NCI-H82 (cell line): ENCODE data around the gene CELF2.
"Not testable (repeated sequence)": the region's sequence is repeated elsewhere in the genome, so short reads cannot be mapped to it uniquely, and the experiment has no call there.

Experiments
- DNase-seq: peaks from one replicate; lab custom pipeline; 2025; lab: John Stamatoyannopoulos, UW

Gene CELF2

DNA sequence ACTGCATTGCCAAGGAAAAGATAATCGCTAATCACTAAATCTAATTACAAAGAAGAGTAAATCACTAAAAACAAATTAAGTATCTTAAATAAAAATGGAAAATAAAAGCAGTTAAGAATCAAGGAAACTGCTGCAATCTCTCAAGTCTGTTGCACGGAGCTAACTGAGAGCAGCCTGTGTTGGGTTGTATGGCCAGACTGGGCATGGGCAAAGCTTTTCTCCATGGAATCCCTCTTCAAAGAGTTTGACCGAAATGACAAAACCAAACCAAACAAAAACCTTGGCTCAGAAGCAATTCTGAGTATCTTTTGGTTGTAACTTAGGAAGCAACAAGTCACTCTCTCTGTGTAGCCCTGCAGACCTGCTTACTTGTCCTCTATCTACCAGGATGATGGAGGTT, 78.8 kb downstream of the CELF2 start:
- DNase-seq = no peak

- no peak for DNase-seq
Observed at GRCh38 chr10:11097686-11098085, 80.0 kb downstream of the CELF2 start.

- no peak for DNase-seq
Observed at GRCh38 chr10:11098666-11099065, 81.0 kb downstream of the CELF2 start.

GRCh38 chr10:11104772-11105675, 87.4 kb downstream of the CELF2 start:
- DNase-seq = no peak

DNA sequence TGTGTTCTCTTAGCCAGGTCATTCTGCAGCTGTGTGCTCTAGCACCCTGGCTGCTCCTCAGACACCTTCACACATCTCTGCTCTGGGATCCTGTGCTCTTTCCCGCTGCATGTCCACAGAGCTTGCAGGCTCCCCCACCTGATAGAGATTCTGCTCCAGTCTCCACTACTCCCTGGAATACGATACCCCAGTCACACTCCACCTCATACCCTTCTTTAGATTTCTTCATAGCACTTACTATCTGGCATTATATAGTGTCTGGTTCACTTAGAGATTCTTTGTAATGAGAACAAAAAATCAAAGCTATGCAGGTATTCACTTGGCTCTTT, 88.0 kb downstream of the CELF2 start:
- no peak for DNase-seq

DNA sequence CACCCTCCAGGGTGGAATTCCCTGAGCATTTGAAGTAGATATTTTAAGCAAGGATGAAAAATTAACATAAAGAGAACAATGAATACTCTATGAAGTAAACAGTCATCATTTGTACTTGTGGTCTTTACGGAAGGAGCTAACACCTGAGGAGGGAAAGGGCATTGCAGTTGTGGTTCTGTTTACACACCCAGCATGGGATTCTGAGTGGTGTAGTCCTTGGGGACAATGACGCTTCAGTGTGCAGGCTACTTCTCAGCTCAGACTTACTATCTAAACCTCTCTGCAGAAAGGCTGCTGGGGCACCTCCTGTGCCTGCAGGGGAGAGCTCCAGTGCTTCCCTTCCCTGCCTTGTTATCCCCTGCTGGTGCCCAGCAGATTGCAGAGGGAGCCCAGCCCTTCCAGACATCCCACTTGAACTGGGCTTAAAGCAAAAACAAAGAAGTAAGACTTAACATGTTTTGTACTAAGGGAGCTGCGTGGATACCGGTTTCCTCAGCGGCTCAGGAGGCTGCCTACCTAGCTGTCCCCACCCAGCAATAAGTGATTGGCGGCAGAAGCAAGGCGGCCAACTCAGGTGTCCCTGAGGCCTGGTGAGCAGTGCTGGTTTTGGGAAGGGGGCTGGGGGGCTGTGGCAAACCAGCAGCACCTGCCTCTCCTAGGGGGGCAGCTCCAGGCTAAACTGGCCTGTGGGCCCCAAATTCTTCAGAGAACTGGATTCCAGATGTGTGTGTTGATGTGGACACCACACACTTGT, 89.1 kb downstream of the CELF2 start:
- DNase-seq = no peak

GRCh38 chr10:11107948-11108347, 90.3 kb downstream of the CELF2 start:
- no peak for DNase-seq

- DNase-seq = no peak
Observed at GRCh38 chr10:11108356-11108755, 90.7 kb downstream of the CELF2 start.

GRCh38 chr10:11109590-11109989, 91.9 kb downstream of the CELF2 start:
- DNase-seq = no peak

GRCh38 chr10:11110539-11110938, 92.9 kb downstream of the CELF2 start:
- DNase-seq = no peak

DNA sequence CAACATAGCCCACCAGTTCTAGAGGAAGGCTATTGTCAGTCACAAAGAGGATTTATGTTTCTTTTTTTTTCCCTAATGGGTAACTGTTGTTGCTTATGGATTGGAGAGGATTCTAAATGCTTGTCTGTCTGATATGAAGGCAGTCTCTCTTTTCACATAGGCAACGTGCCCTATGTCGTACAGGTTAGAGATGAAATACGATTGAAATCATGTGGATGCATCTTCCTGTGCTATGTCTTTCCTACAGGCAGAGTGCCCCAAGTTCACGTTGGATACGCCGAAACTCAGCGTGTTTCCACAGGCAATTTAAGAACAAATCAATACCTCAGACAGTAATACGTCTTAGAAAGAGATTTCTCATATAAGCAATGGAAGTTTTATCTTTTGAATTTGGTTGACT, 93.8 kb downstream of the CELF2 start:
- no peak for DNase-seq

DNA sequence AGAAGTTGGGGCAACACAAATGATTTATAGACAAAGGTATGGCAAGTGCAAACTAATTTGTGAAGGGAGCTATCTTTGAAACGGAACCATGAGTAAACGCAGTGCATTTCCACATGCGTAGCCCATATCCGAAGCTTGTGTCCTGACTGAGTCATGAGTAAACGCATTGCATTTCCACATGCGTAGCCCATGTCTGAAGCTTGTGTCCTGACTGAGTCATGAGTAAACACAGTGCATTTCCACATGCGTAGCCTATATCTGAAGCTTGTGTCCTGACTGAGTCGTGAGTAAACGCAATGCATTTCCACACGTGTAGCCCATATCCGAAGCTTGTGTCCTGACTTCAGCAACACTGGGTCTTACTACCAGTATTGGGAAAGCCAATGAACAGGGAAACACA, 95.0 kb downstream of the CELF2 start:
- DNase-seq = no peak

GRCh38 chr10:11113156-11113555, 95.5 kb downstream of the CELF2 start:
- no peak for DNase-seq

- DNase-seq = no peak
Observed at GRCh38 chr10:11114269-11114668, 96.6 kb downstream of the CELF2 start.

DNA sequence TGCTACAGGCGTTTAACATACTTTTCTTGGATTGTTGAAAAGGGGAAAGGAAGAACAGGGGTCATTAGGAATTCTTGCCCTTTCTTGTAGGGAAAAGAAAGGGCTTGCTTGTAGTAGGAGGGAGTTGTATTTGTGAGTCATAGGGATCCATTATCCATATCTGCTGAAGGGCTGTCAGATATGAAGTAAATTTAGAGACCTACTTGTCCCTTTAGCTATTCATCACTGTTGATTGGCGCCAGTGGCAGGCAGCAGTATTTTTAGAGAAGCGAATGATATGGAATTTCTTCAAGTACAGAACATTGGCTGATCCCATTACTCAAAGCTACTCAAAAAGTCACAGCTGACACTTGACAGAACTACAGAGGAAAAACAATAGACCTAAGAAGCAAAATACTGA, 97.7 kb downstream of the CELF2 start:
- DNase-seq = no peak

DNA sequence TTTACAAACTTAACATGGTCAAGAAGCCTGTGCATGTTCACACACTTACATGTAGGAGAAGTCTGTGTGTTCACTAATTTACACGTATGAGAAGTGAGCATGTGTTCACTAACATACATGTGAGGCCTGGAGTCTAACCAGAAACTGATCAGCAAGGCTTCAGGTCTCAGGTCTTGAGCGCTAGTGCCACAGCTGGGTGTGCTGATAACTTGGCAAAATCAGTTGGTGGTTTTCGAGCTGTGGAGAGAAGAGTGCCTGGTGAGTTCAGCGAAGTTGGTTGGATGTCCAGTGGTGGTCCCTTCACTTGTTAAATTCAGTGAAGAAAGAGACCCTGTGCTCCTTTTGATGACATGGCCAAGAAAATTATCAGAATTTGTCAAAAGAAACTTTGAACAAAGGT, 98.7 kb downstream of the CELF2 start:
- DNase-seq = no peak

DNA sequence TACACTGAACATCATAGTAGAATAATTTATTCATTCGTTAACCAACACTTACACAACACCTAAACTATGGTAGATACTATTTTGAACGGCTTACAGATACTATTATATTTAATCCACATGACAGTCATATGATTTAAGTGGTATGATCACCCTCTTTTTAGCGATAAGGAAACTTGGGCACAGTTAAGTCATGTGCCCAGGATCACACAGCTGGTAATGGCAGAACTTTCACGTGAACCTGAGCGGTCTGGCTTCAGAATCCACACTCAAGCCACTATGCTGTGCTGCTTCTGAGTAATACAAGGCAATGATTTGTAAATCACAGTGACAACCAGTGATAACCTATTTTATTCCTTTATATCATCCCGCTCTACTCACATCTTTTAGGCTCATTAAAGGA, 99.1 kb downstream of the CELF2 start:
- DNase-seq = no peak

DNA sequence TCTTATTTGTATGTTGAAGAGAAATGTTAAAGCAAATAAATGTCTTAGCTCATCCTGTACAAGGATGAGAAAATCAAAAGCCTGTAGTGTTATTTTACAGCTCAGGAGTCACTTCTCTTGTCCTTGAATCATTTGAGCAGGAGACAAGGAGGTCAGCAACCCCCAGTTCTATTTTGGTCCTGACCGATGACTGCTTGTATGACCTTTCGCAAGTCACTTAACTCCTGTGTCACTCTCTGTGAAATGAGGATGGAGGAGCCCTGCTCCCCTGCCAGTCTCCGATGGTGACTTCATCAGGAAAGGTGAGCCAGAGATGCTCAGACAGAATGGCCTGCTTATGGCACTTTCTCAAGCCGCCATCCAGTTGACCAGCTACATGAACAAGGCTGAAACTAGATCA, 101.0 kb downstream of the CELF2 start:
- no peak for DNase-seq

DNA sequence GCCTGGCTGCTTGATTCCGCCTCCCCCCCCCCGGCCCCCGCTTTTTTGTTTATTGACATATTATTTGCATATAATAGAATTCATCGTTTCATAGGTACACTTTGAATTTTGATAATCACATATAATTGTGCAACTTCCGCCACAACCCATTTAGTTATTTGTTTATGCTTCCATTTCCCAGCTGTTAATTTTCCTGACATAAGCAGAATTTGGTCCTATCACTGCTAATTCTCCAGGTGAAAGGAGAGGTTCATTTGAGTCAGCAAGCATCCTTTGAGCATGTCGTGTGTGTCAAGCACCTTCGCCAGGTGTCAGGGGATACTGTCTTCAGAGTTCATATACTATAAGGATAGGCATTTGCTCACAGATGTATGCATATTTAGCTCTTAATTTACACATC, 102.2 kb downstream of the CELF2 start:
- no peak for DNase-seq

DNA sequence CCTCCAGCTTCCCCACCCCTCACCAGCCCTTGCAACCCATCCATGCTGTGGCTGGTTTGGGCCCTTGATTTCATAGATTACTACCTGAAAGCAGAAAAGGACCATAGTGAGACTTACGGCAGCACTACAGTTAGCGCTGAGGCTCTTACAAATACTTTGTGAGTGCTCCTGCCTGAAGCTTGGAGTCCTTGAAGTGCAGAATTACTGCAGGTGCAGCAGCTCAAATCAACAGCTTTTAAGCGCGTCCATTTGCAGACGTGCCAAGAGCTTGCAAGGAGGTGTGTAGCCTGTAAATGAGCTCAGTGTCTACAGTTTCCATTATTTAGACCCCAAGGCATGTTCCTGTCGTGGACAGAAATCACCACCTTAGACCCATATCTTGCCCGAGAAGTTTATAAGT, 103.0 kb downstream of the CELF2 start:
- DNase-seq = no peak

DNA sequence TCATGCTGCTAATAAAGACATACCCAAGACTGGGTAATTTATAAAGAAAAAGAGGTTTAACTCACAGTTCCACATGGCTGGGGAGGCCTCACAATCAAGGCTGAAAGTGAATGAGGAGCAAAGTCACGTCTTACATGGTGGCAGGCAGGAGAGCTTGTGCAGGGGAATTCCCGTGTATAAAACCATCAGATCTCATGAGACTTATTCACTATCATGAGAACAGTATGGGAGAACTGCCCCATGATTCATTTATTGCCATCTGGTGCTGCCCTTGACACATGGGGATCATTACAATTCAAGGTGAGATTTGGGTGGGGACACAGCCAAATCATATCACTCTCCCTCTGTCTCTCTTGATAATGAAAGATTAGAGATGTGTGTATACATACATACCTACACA, 106.2 kb downstream of the CELF2 start:
- DNase-seq = not testable (repeated sequence)

DNA sequence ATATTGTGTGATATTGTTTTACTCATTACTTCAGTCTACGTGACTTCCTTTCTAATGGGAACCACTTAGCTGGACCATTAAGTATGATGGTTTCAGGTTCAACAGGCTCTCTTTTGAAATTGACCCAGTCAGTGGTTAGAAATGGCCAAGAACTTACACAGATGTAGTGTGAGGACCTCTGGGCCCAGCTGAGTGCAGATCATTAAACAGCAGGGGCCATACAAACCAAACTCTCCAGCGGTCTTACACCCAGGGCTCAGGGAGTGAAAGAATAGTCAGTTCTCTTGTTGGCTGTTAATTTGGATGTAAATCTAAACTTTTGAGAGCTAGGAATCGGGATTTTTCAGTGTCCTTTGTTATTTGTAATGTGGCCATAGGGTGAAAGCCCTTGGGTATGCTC, 107.3 kb downstream of the CELF2 start:
- no peak for DNase-seq

DNA sequence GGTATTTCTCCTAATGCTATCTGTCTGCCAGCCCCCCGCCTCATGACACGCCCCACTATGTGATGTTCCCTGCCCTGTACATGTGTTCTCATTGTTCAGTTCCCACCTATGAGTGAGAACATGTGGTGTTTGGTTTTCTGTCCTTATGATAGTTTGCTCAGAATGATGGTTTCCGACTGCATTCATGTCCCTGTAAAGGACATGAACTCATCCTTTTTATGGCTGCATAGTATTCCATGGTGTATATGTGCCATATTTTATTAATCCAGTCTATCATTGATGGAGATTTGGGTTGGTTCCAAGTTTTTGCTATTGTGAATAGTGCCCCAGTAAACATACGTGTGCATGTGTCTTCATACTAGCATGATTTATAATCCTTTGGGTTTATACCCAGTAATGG, 109.3 kb downstream of the CELF2 start:
- not testable (repeated sequence) for DNase-seq
